Rectal smooth muscle tissue (tissue), 1 donor: Measurements from ENCODE around the gene TCHH.
"Not testable (repeated sequence)": the region's sequence is repeated elsewhere in the genome, so short reads cannot be mapped to it uniquely, and the experiment has no call there.

Experiments
- H3K27ac ChIP-seq: one replicate; pipeline ENCODE4 v1.7.0; 2013; ENCODE audit warnings: low read depth, low read length, inconsistent platforms
- H3K27me3 ChIP-seq: one replicate; pipeline ENCODE4 v1.7.0; 2013; ENCODE audit warnings: low read length; ENCODE audit not compliant: control insufficient read depth, insufficient read depth
- H3K36me3 ChIP-seq: one replicate; pipeline ENCODE4 v1.7.0; 2013; ENCODE audit warnings: low read length; ENCODE audit not compliant: control insufficient read depth, insufficient read depth
- H3K4me1 ChIP-seq: one replicate; pipeline ENCODE4 v1.7.0; 2013; ENCODE audit warnings: low read length; ENCODE audit not compliant: control insufficient read depth, insufficient read depth
- H3K4me3 ChIP-seq: one replicate; pipeline ENCODE4 v1.7.0; 2013; ENCODE audit warnings: low read length
- H3K9ac ChIP-seq: one replicate; pipeline ENCODE4 v1.7.0; 2013; ENCODE audit warnings: low read length

Gene TCHH

GRCh38 chr1:152109231-152109997 is 5.8 kb downstream of the TCHH start:
- H3K9ac ChIP-seq: no peak overlapping the region
- H3K4me1 ChIP-seq: peaks cover 15% of the 10 kb centered on the region
- H3K4me3 ChIP-seq: peak overlapping the region; percentile 67
- H3K27ac ChIP-seq: no peak overlapping the region
- no peaks in the 10 kb centered on the region for H3K36me3 ChIP-seq
- peaks cover 58% of the 10 kb centered on the region for H3K27me3 ChIP-seq

GRCh38 chr1:152108882-152109222 is 6.4 kb downstream of the TCHH start:
- H3K36me3 ChIP-seq: no peaks in the 10 kb centered on the region
- no peak overlapping the region for H3K9ac ChIP-seq
- H3K27me3 ChIP-seq: peaks cover 58% of the 10 kb centered on the region
- H3K4me3 ChIP-seq: no peak overlapping the region
- H3K4me1 ChIP-seq: peaks cover 15% of the 10 kb centered on the region
- H3K27ac ChIP-seq: no peak overlapping the region

- peaks cover 15% of the 10 kb centered on the region for H3K4me1 ChIP-seq
These were observed 7.0 kb downstream of the TCHH start for GRCh38 chr1:152107984-152108881.

DNA sequence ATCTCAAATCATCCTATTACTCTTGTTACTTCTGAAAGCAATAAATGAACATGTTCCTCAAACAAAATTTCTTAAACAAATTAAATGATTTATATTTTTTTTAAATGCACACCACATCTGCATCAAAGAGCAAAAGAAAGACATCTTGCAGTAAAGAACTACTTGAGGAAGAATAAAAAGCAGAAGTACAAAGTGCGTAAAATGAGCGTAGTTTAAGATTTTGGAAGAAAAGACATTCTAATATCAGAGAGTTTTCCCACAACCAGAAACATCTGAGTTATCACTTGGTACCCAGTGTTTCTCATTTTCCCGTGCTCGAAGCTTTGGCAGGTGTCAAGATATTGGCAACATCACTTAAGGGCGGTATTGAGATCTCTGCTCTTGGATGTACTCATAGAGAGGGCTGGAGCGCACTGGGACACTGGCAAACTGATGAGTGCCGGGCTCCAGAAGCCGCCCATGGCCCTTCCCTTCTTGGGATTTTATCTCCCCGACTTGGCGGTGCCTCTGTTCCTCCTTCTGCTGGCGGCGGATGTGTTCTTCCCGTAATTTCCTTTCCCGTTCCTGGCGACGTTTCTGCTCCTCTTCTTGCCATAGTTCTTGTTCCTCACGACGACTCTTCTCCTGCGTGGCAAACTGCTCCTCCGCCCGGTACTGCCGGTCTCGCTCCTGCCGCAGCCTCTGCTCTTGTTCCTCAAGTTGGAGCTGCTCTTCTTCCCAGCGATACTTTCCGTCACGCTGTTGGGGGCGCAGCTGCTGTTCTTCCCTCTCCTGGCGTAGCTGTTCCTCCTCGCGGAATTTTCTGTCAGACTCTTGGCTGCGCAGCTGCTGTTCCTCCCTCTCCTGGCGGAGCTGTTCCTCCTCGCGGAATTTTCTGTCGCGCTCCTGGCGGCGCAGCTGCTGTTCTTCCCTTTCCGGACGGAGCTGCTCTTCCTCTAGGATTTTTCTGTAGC is 7.9 kb downstream of the TCHH start:
- Histone ChIP-seq H3K36me3 (no peaks in the 10 kb centered on the region), H3K4me3 (peak overlapping the region; percentile 28), H3K27ac (no peak overlapping the region), H3K27me3 (peaks cover 49% of the 10 kb centered on the region), H3K4me1 (peaks cover 15% of the 10 kb centered on the region), H3K9ac (no peak overlapping the region)

More at GRCh38 chr1:152107984-152108881, 7.0 kb downstream of the TCHH start:
- Histone ChIP-seq H3K27ac (no peak overlapping the region), H3K27me3 (peaks cover 55% of the 10 kb centered on the region), H3K4me3 (peak overlapping the region; percentile 28), H3K36me3 (no peaks in the 10 kb centered on the region), H3K9ac (no peak overlapping the region)

GRCh38 chr1:152104854-152105253 is 10.4 kb downstream of the TCHH start:
- Histone ChIP-seq H3K4me1 (peaks cover 6% of the 10 kb centered on the region), H3K4me3 (no peak overlapping the region), H3K9ac (no peak overlapping the region), H3K36me3 (no peaks in the 10 kb centered on the region), H3K27me3 (peaks cover 30% of the 10 kb centered on the region), H3K27ac (no peak overlapping the region)

DNA sequence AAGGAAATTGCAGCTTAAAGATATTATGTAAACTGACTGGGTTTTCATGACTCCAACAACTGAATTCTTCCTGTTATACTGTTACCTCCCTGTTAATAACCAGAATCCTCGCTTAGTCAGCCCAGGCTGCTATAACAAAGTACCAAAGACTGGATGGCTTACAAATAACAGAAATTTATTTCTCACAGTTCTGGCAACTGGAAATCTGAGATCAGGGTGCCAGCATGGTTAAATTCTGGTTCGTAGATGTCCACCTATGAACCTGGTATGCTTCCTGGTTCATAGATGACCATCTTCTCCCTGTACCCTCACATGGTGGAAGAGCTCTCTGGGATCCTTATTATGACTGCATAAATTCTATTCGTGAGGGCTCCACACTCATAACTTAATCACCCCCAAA is 18.3 kb downstream of the TCHH start:
- Histone ChIP-seq H3K27me3 (no peaks in the 10 kb centered on the region), H3K4me1 (no peaks in the 10 kb centered on the region), H3K36me3 (no peaks in the 10 kb centered on the region), H3K27ac (no peak overlapping the region), H3K9ac (no peak overlapping the region), H3K4me3 (no peak overlapping the region)

- Histone ChIP-seq H3K27me3 (no peaks in the 10 kb centered on the region), H3K9ac (no peak within 1 kb of the TSS), H3K36me3 (no peaks in the 10 kb centered on the region)
These were observed 26.1 kb downstream of the TCHH start, which contains the start of gene TCHHL1 for GRCh38 chr1:152089014-152089674. Gene TCHHL1 (minus strand): TSS chr1:152089064. CDS start chr1:152088143, 921 bp downstream.

GRCh38 chr1:152086760-152087159 is 28.5 kb downstream of the TCHH start:
- no peaks in the 10 kb centered on the region for H3K4me1 ChIP-seq

More at GRCh38 chr1:152089014-152089674, 26.1 kb downstream of the TCHH start, which contains the start of gene TCHHL1:
- no peaks in the 10 kb centered on the region for H3K4me1 ChIP-seq
- H3K27ac ChIP-seq: no peak within 1 kb of the TSS
- H3K4me3 ChIP-seq: no peak within 1 kb of the TSS

GRCh38 chr1:152084853-152085252 is 30.4 kb downstream of the TCHH start:
- H3K4me1 ChIP-seq: no peaks in the 10 kb centered on the region
- no peak overlapping the region for H3K27ac ChIP-seq
- no peak overlapping the region for H3K4me3 ChIP-seq
- H3K27me3 ChIP-seq: no peaks in the 10 kb centered on the region
- no peak overlapping the region for H3K9ac ChIP-seq
- H3K36me3 ChIP-seq: no peaks in the 10 kb centered on the region

More at GRCh38 chr1:152086760-152087159, 28.5 kb downstream of the TCHH start:
- no peak overlapping the region for H3K27ac ChIP-seq
- no peaks in the 10 kb centered on the region for H3K36me3 ChIP-seq
- no peak overlapping the region for H3K9ac ChIP-seq
- no peak overlapping the region for H3K4me3 ChIP-seq
- H3K27me3 ChIP-seq: no peaks in the 10 kb centered on the region

- not testable (repeated sequence) for H3K9ac ChIP-seq, H3K4me3 ChIP-seq, H3K27ac ChIP-seq, H3K4me1 ChIP-seq, H3K27me3 ChIP-seq, H3K36me3 ChIP-seq
These were observed 34.2 kb downstream of the TCHH start for GRCh38 chr1:152081026-152081425.

DNA sequence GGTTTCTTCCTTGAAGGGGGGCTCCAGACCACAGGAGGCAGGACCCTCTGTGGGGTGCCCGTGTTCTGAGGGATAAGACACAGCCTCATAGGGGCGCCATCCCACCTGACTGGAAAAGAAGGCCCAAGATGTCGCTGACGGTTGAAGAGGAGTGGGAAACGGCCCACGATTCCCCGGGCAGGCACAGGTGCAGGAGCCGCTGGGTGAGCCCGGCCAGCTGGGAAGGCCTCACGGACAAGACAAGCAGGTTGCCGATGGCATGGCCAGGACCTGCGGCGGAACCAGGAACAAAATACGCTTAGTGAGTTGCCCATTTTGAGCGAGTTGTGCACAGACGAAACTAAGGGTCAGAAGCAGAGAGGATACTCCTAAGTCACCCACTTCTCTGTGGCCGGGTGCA is 34.8 kb downstream of the TCHH start:
- H3K9ac ChIP-seq, H3K27me3 ChIP-seq: not testable (repeated sequence)

More for the DNA sequence above, 34.8 kb downstream of the TCHH start:
- H3K4me3 ChIP-seq, H3K27ac ChIP-seq, H3K36me3 ChIP-seq, H3K4me1 ChIP-seq: not testable (repeated sequence)
